Stomach (tissue), 4 donors: ENCODE measurements around the gene LARGE1.

Source experiments
- CTCF ChIP-seq, 7 experiments: fragments of 450-650 bp in 4 of 7; fragments of 200-600 bp in 3 of 7; sonication (generic) in 3 of 7; IDR thresholded peaks; one replicate each; pipeline ENCODE4 v1.5.1; 2016 to 2019; ENCODE audit warnings: antibody characterized with exemption in 7 of 7, control low read depth in 2 of 7, mild to moderate bottlenecking in 1 of 7
- EP300 ChIP-seq: sonication (generic); formaldehyde crosslinking; IDR thresholded peaks from one replicate; pipeline ENCODE4 v1.6.1; 2017; ENCODE audit warnings: antibody characterized with exemption
- POLR2A ChIP-seq, 4 donors: fragments of 450-650 bp; IDR thresholded peaks; one replicate each; pipeline ENCODE4 v1.6.1; 2016; ENCODE audit warnings: antibody characterized with exemption in 4 of 4, control low read depth in 2 of 4, mild to moderate bottlenecking in 1 of 4, moderate library complexity in 1 of 4
- POLR2AphosphoS5 ChIP-seq, 3 donors: sonication (generic); formaldehyde crosslinking; IDR thresholded peaks; one replicate each; pipeline ENCODE4 v1.6.1; 2016; ENCODE audit warnings: antibody characterized with exemption in 3 of 3

GRCh38 chr22:33894036-33894435 lies 26.2 kb downstream of the LARGE1 start:
- no peak for TF ChIP-seq CTCF (IDR thresholded peaks at IDR 0.05)
- no peak for TF ChIP-seq POLR2AphosphoS5 (IDR thresholded peaks at IDR 0.05)
- TF ChIP-seq POLR2A (IDR thresholded peaks at IDR 0.05) = no peak
- no peak for TF ChIP-seq EP300
